ENCODE measurements around the gene ARNT2.
A peak's percentile ranks its signal among the peaks of the same experiment; 100 is the strongest.

The ARNT2 gene

DNA sequence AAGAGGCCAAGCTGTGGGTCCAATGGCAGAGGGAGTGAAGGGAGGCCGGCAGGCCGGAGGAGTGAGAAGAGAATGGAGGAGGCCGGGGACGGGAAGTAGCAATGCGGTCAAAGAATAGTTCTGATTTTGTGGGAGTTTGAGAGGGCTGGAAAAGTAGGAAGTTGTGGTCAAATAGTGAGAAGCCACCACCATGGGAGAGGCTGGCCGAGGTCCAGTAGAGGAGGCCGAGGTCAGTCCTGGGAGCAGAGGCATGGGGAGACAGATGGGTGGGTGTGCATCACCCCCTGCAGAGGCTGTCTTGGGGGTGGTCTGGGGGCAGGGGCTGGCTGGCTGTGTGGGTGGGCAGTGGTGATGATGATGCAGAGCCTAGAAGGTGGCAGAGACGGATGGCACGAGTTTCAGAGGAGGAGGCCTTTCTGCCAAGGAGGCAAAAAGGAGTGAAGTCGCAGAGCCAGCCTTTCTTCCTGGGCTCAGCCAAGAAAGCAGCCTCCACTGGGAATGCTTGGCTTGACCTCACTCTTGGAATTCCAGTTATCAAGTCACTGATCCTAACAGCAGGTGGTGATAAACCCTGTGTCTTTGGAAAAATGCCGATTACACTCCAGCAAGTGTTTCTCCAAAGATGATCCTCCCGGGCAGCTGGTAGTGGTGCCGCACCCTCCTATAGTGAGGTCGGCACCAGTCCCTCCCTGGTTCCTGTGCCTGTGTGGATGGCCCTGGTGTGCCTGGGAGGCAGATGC is 57.3 kb downstream of the ARNT2 start:
- no peak for DNase-seq

DNA sequence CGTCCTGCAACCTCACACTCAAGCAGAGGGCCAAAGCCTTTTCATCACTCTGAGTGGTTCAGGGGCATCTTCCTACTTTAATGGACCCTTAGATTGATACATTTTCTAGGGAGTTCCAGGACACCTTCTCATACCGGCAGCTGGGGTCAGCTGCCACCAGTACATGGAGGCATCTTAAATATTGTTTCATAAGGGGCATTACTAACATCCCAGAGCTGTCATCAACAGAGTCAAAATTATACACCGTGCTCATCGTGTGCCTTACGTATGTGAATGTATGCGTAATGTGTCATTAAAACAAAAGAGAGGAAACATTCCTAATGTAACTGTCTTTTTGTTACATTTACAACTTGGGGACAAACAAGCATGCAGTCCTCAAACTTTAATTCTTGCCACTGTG is 57.9 kb downstream of the ARNT2 start:
- no peak for DNase-seq
- in situ Hi-C loops (cut with HindIII; ENCODE audit: low pct_ligation_motif_present, low sequenced_read_pairs), result no loop called here
- Histone ChIP-seq H3K27me3 (replicated peaks) (no peaks in the 10 kb centered on the region), H3K27ac (no peak overlapping the region), H3K36me3 (replicated peaks) (no peaks in the 10 kb centered on the region), H3K4me3 (ENCODE audit: low read depth, low read length) (no peak overlapping the region)
- no peak for TF ChIP-seq CTCF (IDR thresholded peaks at IDR 0.05; ENCODE audit: low read depth, low read length, missing control alignments)

More for the DNA sequence above, 57.3 kb downstream of the ARNT2 start:
- Histone ChIP-seq H3K27ac (no peak overlapping the region), H3K36me3 (replicated peaks) (no peaks in the 10 kb centered on the region), H3K27me3 (replicated peaks) (no peaks in the 10 kb centered on the region), H3K4me3 (ENCODE audit: low read depth, low read length) (no peak overlapping the region)
- in situ Hi-C loops (cut with HindIII; ENCODE audit: low pct_ligation_motif_present, low sequenced_read_pairs), result no loop called here
- no peak for TF ChIP-seq CTCF (IDR thresholded peaks at IDR 0.05; ENCODE audit: low read depth, low read length, missing control alignments)

DNA sequence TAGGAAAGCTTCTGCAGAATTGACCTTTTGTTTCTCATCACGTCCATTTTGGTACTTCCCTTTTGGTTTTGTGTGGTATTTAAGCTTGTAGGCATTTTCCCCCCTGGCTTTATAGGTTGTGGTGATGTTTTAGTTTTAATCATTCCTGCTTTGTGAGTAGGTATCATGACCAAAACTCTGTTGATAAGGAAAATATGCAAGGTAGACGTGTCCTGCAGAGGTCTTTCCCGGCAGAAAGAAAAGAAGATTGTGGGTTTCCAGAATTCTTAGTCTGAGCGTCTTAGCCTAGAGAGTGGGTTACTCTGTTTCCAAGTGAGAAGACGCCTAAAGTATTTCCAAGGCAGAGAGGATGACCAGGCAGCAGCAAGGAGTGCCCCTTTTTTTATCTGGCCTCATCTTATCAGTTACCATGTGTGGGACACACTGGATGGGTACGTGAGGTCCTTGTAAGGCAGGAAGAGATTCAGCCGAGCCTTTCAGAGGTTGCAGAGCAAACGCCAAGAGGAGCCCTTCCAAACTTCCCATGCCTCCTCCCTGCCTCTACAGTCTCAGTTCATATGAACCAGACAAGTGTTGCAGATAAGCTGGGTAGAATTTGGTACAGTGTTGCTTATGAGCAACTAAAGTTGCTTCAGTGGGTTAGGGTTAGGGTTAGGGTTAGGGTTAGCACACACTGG is 58.8 kb downstream of the ARNT2 start:
- in situ Hi-C loops (cut with HindIII; ENCODE audit: low pct_ligation_motif_present, low sequenced_read_pairs), result no loop called here
- TF ChIP-seq CTCF (IDR thresholded peaks at IDR 0.05; ENCODE audit: low read depth, low read length, missing control alignments), result no peak
- H3K27ac ChIP-seq, result no peak overlapping the region

DNA sequence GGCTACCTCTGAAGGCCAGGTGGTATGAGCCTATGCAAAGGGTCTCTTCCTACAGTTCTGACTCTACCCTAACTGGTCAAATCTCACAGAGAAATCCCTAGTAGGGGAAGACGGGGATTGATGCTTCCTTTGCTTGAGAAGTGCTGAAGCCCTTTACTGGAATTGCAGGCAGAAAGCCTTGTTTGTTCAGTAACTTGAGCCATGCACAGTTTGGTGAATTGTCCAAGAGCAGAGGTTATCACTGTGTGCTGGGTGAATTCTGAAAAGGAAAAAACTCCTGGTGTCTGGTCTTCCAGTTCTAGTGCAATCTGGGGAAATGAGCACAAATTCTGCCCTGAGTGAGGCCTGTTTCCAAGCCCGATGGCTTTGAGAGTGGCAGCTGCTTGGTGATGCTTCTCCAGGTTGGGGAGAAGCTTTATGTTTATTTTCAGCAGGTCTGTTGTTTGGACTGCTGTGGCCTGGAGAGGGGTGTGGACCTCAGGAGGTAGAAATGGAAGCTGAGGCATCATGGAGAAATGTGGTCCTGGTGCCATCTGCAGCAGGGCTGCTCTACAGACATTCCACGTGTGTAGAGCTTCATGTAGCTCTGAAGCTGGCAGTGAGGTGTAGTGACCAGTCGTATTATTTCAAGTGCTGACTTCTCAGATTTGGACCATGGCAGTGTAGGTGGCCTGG is 60.9 kb downstream of the ARNT2 start:
- no peak for TF ChIP-seq CTCF (IDR thresholded peaks at IDR 0.05; ENCODE audit: low read depth, low read length, missing control alignments)
- H3K27me3 ChIP-seq (replicated peaks), result no peaks in the 10 kb centered on the region
- no peaks in the 10 kb centered on the region for H3K36me3 ChIP-seq (replicated peaks)
- H3K4me3 ChIP-seq (ENCODE audit: low read depth, low read length), result no peak overlapping the region
- no peak overlapping the region for H3K27ac ChIP-seq
- DNase-seq, result peak; percentile 45
- in situ Hi-C loops (cut with HindIII; ENCODE audit: low pct_ligation_motif_present, low sequenced_read_pairs), result no loop called here

More for the DNA sequence above, 58.8 kb downstream of the ARNT2 start:
- DNase-seq, result no peak
- no peaks in the 10 kb centered on the region for H3K27me3 ChIP-seq (replicated peaks)
- H3K4me3 ChIP-seq (ENCODE audit: low read depth, low read length), result no peak overlapping the region
- H3K36me3 ChIP-seq (replicated peaks), result no peaks in the 10 kb centered on the region

DNA sequence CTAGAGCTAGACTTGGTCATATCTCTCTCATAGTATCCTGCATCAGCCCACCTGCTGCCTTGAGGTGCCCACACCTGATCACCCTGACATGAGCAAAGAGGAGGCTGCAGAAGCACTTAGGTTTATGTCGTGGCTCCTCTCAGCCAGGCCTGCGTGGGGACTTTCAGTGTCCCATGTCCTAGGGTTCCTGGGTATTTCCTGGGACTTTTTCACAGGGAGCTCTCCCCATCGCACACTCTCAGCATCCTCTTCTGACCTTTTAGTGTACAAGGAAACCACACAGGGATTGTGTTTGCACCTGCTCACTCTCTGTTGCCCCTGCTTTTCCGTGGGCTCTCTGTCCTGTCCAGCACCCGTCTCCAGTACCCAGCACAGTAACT is 61.4 kb downstream of the ARNT2 start:
- TF ChIP-seq CTCF (IDR thresholded peaks at IDR 0.05; ENCODE audit: low read depth, low read length, missing control alignments), result no peak
- in situ Hi-C loops (cut with HindIII; ENCODE audit: low pct_ligation_motif_present, low sequenced_read_pairs), result no loop called here

More for the DNA sequence above, 61.4 kb downstream of the ARNT2 start:
- Histone ChIP-seq H3K4me3 (ENCODE audit: low read depth, low read length) (no peak overlapping the region), H3K27me3 (replicated peaks) (no peaks in the 10 kb centered on the region), H3K27ac (no peak overlapping the region), H3K36me3 (replicated peaks) (no peaks in the 10 kb centered on the region)
- DNase-seq, result no peak
